GM23338 (cell line): Measurements from ENCODE around the gene GFOD1. TPM values are rescaled to one million over a fixed set of nuclear protein-coding genes. Genes with fewer than 3 reads are reported as not detected.

Source experiments
- ATAC-seq: fragments of 200-7000 bp; cut with Tn5 transposase; 3 replicates; pipeline ENCODE4 v1.9.1; 2020
- DNase-seq: peaks from one replicate; pipeline ENCODE4 v3.0.0-alpha.2; 2015; ENCODE audit warnings: low spot score
- H2AFZ ChIP-seq: fragments of 200-600 bp; sonication (generic); 2 replicates; pipeline ENCODE4 v1.8.0; 2016; ENCODE audit warnings: antibody characterized with exemption, mild to moderate bottlenecking, moderate library complexity
- H3F3A ChIP-seq: fragments of 200-600 bp; sonication (generic); replicated peaks from 2 replicates; pipeline ENCODE4 v1.8.0; 2017; ENCODE audit warnings: antibody characterized with exemption, mixed run types, low read depth
- H3K27ac ChIP-seq: fragments of 200-600 bp; sonication (generic); 2 replicates; pipeline ENCODE4 v1.6.1; 2016; ENCODE audit warnings: low read depth
- H3K27me3 ChIP-seq: fragments of 200-600 bp; sonication (generic); 2 replicates; pipeline ENCODE4 v1.8.0; 2016; ENCODE audit warnings: mild to moderate bottlenecking, mixed run types, moderate library complexity; ENCODE audit not compliant: insufficient read depth
- H3K36me3 ChIP-seq: fragments of 200-600 bp; sonication (generic); 2 replicates; pipeline ENCODE4 v1.8.0; 2016; ENCODE audit warnings: mild to moderate bottlenecking; ENCODE audit not compliant: insufficient read depth
- H3K4me1 ChIP-seq: fragments of 200-600 bp; sonication (generic); 2 replicates; pipeline ENCODE4 v1.8.0; 2016; ENCODE audit warnings: mild to moderate bottlenecking, moderate library complexity; ENCODE audit not compliant: insufficient read depth
- H3K4me2 ChIP-seq: fragments of 200-600 bp; sonication (generic); 2 replicates; pipeline ENCODE4 v1.7.1; 2017; ENCODE audit warnings: mixed run types
- H3K4me3 ChIP-seq: fragments of 200-600 bp; sonication (generic); 2 replicates; pipeline ENCODE4 v1.6.1; 2016; ENCODE audit warnings: mixed run types
- H3K79me2 ChIP-seq: fragments of 200-600 bp; sonication (generic); replicated peaks from 2 replicates; pipeline ENCODE4 v1.8.0; 2017; ENCODE audit warnings: mild to moderate bottlenecking; ENCODE audit not compliant: insufficient read depth
- H3K9me2 ChIP-seq: fragments of 200-600 bp; sonication (generic); 2 replicates; pipeline ENCODE4 v1.8.0; 2017; ENCODE audit not compliant: insufficient read depth
- H4K20me1 ChIP-seq: fragments of 200-600 bp; sonication (generic); replicated peaks from 2 replicates; pipeline ENCODE4 v1.8.0; 2017; ENCODE audit warnings: mild to moderate bottlenecking; ENCODE audit not compliant: insufficient read depth
- H3K27ac Mint-ChIP-seq: 2 replicates; pipeline ENCODE4 v1.8.0; 2020; ENCODE audit warnings: inconsistent platforms, mild to moderate bottlenecking, moderate library complexity, mixed read lengths
- H3K27me3 Mint-ChIP-seq: 3 replicates; pipeline ENCODE4 v1.8.0; 2022; ENCODE audit warnings: low read depth, mild to moderate bottlenecking, moderate library complexity, mixed read lengths, inconsistent platforms; ENCODE audit not compliant: insufficient read depth, poor library complexity
- H3K36me3 Mint-ChIP-seq: 3 replicates; pipeline ENCODE4 v1.8.0; 2021; ENCODE audit warnings: low read depth, mild to moderate bottlenecking, inconsistent platforms, moderate library complexity, mixed read lengths
- H3K4me1 Mint-ChIP-seq: 3 replicates; pipeline ENCODE4 v1.8.0; 2020; ENCODE audit warnings: mild to moderate bottlenecking, inconsistent platforms, mixed read lengths
- H3K4me3 Mint-ChIP-seq: 3 replicates; pipeline ENCODE4 v1.8.0; 2021; ENCODE audit warnings: moderate library complexity, mild to moderate bottlenecking, inconsistent platforms, mixed read lengths
- H3K9me3 Mint-ChIP-seq: 3 replicates; pipeline ENCODE4 v1.8.0; 2020; ENCODE audit warnings: moderate library complexity, mild to moderate bottlenecking, inconsistent platforms, mixed read lengths
- CREB1 ChIP-seq: fragments of 250-450 bp; sonication (Bioruptor Pico); IDR thresholded peaks from 2 replicates; pipeline ENCODE4 v1.5.0; 2020; ENCODE audit warnings: low read depth, mild to moderate bottlenecking, moderate library complexity
- CTCF ChIP-seq, 2 experiments: fragments of 200-600 bp in 1 of 2; sonication (generic) in 1 of 2; conservative IDR thresholded peaks; 2 replicates each; pipeline versions ENCODE4 v1.5.1 to v1.6.1; 2016 to 2017; ENCODE audit warnings: antibody characterized with exemption in 2 of 2, low read depth in 2 of 2, mild to moderate bottlenecking in 2 of 2, moderate library complexity in 1 of 2
- ETS1 ChIP-seq: IDR thresholded peaks from 2 replicates; pipeline ENCODE4 v1.6.1; 2016; ENCODE audit warnings: antibody characterized with exemption
- JUNB ChIP-seq: IDR thresholded peaks from one replicate; pipeline ENCODE4 v1.6.1; 2016; ENCODE audit warnings: antibody characterized with exemption; ENCODE audit not compliant: unreplicated experiment
- REST ChIP-seq: IDR thresholded peaks from one replicate; pipeline ENCODE4 v1.6.1; 2018; ENCODE audit warnings: antibody characterized with exemption; ENCODE audit not compliant: unreplicated experiment
- ZNF114 ChIP-seq: fragments of 250-450 bp; sonication (Bioruptor Pico); IDR thresholded peaks from 2 replicates; pipeline ENCODE4 v1.5.0; 2020; ENCODE audit warnings: mild to moderate bottlenecking, moderate library complexity
- polyA plus RNA-seq: library from polyadenylated mRNA; unstranded; fragments of >200 nt; fragmentation: Nextera tagmentation; extraction: Ambion mirVana; gene quantifications from 2 replicates; pipeline ENCODE4 v1.2.1, GENCODE V29; 2016
- total RNA-seq: library from RNA; depleted of rRNA; stranded (reverse); fragments of >200 nt; shearing (Covaris generic); gene quantifications from 2 replicates; pipeline ENCODE4 v1.2.3, GENCODE V29; 2014; rRNA removed

Gene GFOD1
- total and polyA plus RNA-seq, 2 experiments from 2014 or later: 4.9 to 12.8 TPM

- TF ChIP-seq REST (no peak), ETS1 (no peak), JUNB (no peak), CTCF (conservative IDR thresholded peaks at IDR 0.05; ENCODE audit: low read depth in 2 of 2) (no peak), ZNF114 (CRISPR knock-in tag) (no peak), CREB1 (CRISPR knock-in tag) (no peak)
These were observed 176.2 kb downstream of the GFOD1 start (continued) for GRCh38 chr6:13311155-13311554.

GRCh38 chr6:13308332-13308731 lies 179.1 kb downstream of the GFOD1 start:
- Histone ChIP-seq H3K36me3 (peaks cover 33% of the 10 kb centered on the region), H3K4me3 (no peak overlapping the region), H3K9me2 (no peaks in the 10 kb centered on the region), H4K20me1 (peaks cover 9% of the 10 kb centered on the region; the same call in 1 of the 2 replicates), H3K79me2 (no peaks in the 10 kb centered on the region), H3K4me1 (no peaks in the 10 kb centered on the region), H3K4me2 (no peak overlapping the region), H3F3A (no peaks in the 10 kb centered on the region), H2AFZ (no peak overlapping the region), H3K27ac (no peak overlapping the region), H3K27me3 (no peaks in the 10 kb centered on the region)
- Mint-ChIP-seq H3K36me3 (peaks cover 52% of the 10 kb centered on the region), H3K27me3 (no peaks in the 10 kb centered on the region), H3K9me3 (no peaks in the 10 kb centered on the region), H3K27ac (no peak overlapping the region), H3K4me1 (no peaks in the 10 kb centered on the region), H3K4me3 (no peak overlapping the region)
- DNase-seq (no peak), ATAC-seq (no peak)
- TF ChIP-seq JUNB: no peak

Other genes with a start within 250 kb of the GFOD1 start
- 42.8 and 62.0 TPM in 2 replicates for gene TBC1D7, start 159.1 kb downstream of the GFOD1 start, total RNA-seq
- gene TBC1D7, start 159.1 kb downstream of the GFOD1 start, polyA plus RNA-seq: 57.7 and 70.4 TPM in 2 replicates
- 11.8 and 13.1 TPM in 2 replicates for gene SIRT5, start 87.0 kb upstream of the GFOD1 start, total RNA-seq
- 7.4 and 9.8 TPM in 2 replicates for gene SIRT5, start 87.0 kb upstream of the GFOD1 start, polyA plus RNA-seq
- gene NOL7, start 127.7 kb upstream of the GFOD1 start, total RNA-seq: 97.2 and 110 TPM in 2 replicates
- 251 and 253 TPM in 2 replicates for gene NOL7, start 127.7 kb upstream of the GFOD1 start, polyA plus RNA-seq
- gene RANBP9, start 224.2 kb upstream of the GFOD1 start, total RNA-seq: 31.8 and 33.6 TPM in 2 replicates
- gene RANBP9, start 224.2 kb upstream of the GFOD1 start, polyA plus RNA-seq: 11.9 and 12.1 TPM in 2 replicates